Measurements from ENCODE around the gene DOCK2. TPM values are rescaled to one million over a fixed set of nuclear protein-coding genes. Genes with fewer than 3 reads are reported as not detected.

Gene DOCK2
- total and polyA plus RNA-seq, 12 donors, result 3.3 to 59.5 (median 21.0) TPM

- intact Hi-C loops (cut with DNase I), result loop anchor here in 1 of 2 donors (5.0 kb wide), 1 partner anchor 369 kb away; no protein-coding TSS in a partner anchor
- Histone ChIP-seq H3K36me3 (replicated peaks in 1 of 2) (no peaks in the 10 kb centered on the region), H3K4me3 (no peak overlapping the region), H3K27me3 (no peaks in the 10 kb centered on the region), H3K4me1 (replicated peaks in 1 of 2) (no peaks in the 10 kb centered on the region), H3K9me3 (replicated peaks in 1 of 3) (no peaks in the 10 kb centered on the region), H3K27ac (no peak overlapping the region)
- no peak for DNase-seq
- WGBS, 4 donors, result 82 to 92% (median 86%) methylated on average over 2 of the region's 2 CpGs
- TF ChIP-seq CTCF (IDR thresholded peaks at IDR 0.05) (no peak), POLR2A (IDR thresholded peaks at IDR 0.05) (no peak)
These were observed 434.7 kb downstream of the DOCK2 start for GRCh38 chr5:170071748-170072147.

- intact Hi-C loops (cut with DNase I), result no loop called here
- 67 to 84% (median 79%) methylated on average over 7 of the region's 7 CpGs for WGBS, 4 donors
- Histone ChIP-seq H3K9me3 (replicated peaks in 1 of 3) (no peaks in the 10 kb centered on the region), H3K4me3 (no peak overlapping the region), H3K27ac (no peak overlapping the region), H3K36me3 (replicated peaks in 1 of 2) (no peaks in the 10 kb centered on the region), H3K27me3 (no peaks in the 10 kb centered on the region), H3K4me1 (replicated peaks in 1 of 2) (no peaks in the 10 kb centered on the region)
- TF ChIP-seq CTCF (IDR thresholded peaks at IDR 0.05) (no peak), POLR2A (IDR thresholded peaks at IDR 0.05) (no peak)
- DNase-seq, result no peak
These were observed 438.6 kb downstream of the DOCK2 start for GRCh38 chr5:170075696-170076095.

GRCh38 chr5:170076211-170076610 lies 439.1 kb downstream of the DOCK2 start:
- Histone ChIP-seq H3K9me3 (replicated peaks in 1 of 3) (no peaks in the 10 kb centered on the region), H3K4me1 (replicated peaks in 1 of 2) (no peaks in the 10 kb centered on the region), H3K36me3 (replicated peaks in 1 of 2) (no peaks in the 10 kb centered on the region), H3K27ac (no peak overlapping the region), H3K27me3 (no peaks in the 10 kb centered on the region), H3K4me3 (no peak overlapping the region)
- intact Hi-C loops (cut with DNase I), result no loop called here
- TF ChIP-seq CTCF (IDR thresholded peaks at IDR 0.05), result no peak
- TF ChIP-seq POLR2A (IDR thresholded peaks at IDR 0.05), result no peak
- DNase-seq, result no peak
- 49 to 100% (median 93%) methylated on average over 1 of the region's 1 CpG for WGBS, 4 donors

GRCh38 chr5:170076739-170077138 lies 439.7 kb downstream of the DOCK2 start:
- H3K4me3 ChIP-seq, result no peak overlapping the region
- intact Hi-C loops (cut with DNase I), result no loop called here
- H3K27ac ChIP-seq, result no peak overlapping the region
- DNase-seq, result no peak
- no peak for TF ChIP-seq POLR2A (IDR thresholded peaks at IDR 0.05)
- TF ChIP-seq CTCF (IDR thresholded peaks at IDR 0.05), result no peak
- H3K27me3 ChIP-seq, result no peaks in the 10 kb centered on the region
- H3K36me3 ChIP-seq (replicated peaks in 1 of 2), result no peaks in the 10 kb centered on the region
- no peaks in the 10 kb centered on the region for H3K9me3 ChIP-seq (replicated peaks in 1 of 3)
- H3K4me1 ChIP-seq (replicated peaks in 1 of 2), result no peaks in the 10 kb centered on the region

Measured in adrenal gland (tissue), 12 donors.